Measurements from ENCODE around the gene FBXO3.
"Not testable (repeated sequence)": the region's sequence is repeated elsewhere in the genome, so short reads cannot be mapped to it uniquely, and the experiment has no call there.

Gene FBXO3

GRCh38 chr11:33731723-33732531 lies 42.4 kb downstream of the FBXO3 start:
- H3K79me2 ChIP-seq (ENCODE audit: insufficient read depth, low read depth) = peaks cover 83% of the 10 kb centered on the region
- H4K20me1 ChIP-seq (ENCODE audit: insufficient read depth) = peaks cover 4% of the 10 kb centered on the region
- H3K4me2 ChIP-seq = peak overlapping the region; percentile 94
- TF ChIP-seq, protein P1, sequence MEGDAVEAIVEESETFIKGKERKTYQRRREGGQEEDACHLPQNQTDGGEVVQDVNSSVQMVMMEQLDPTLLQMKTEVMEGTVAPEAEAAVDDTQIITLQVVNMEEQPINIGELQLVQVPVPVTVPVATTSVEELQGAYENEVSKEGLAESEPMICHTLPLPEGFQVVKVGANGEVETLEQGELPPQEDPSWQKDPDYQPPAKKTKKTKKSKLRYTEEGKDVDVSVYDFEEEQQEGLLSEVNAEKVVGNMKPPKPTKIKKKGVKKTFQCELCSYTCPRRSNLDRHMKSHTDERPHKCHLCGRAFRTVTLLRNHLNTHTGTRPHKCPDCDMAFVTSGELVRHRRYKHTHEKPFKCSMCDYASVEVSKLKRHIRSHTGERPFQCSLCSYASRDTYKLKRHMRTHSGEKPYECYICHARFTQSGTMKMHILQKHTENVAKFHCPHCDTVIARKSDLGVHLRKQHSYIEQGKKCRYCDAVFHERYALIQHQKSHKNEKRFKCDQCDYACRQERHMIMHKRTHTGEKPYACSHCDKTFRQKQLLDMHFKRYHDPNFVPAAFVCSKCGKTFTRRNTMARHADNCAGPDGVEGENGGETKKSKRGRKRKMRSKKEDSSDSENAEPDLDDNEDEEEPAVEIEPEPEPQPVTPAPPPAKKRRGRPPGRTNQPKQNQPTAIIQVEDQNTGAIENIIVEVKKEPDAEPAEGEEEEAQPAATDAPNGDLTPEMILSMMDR (conservative IDR thresholded peaks at IDR 0.05; ENCODE audit: low read depth, low read length) = no peak
- no peak overlapping the region for H3K9ac ChIP-seq
- H3K27ac ChIP-seq = no peak overlapping the region; the same call in 1 of the 2 replicates
- no peak overlapping the region for H3K4me3 ChIP-seq (IDR thresholded peaks at IDR 0.05; ENCODE audit: insufficient read depth, low read depth, low read length)
- no peaks in the 10 kb centered on the region for H3K27me3 ChIP-seq (ENCODE audit: insufficient read depth, low read depth)
- no peak overlapping the region for H2AFZ ChIP-seq (ENCODE audit: low read depth)
- H3K36me3 ChIP-seq (ENCODE audit: insufficient read depth) = no peaks in the 10 kb centered on the region
- peaks cover 64% of the 10 kb centered on the region for H3K4me1 ChIP-seq (ENCODE audit: low read depth, poor library complexity, severe bottlenecking)

DNA sequence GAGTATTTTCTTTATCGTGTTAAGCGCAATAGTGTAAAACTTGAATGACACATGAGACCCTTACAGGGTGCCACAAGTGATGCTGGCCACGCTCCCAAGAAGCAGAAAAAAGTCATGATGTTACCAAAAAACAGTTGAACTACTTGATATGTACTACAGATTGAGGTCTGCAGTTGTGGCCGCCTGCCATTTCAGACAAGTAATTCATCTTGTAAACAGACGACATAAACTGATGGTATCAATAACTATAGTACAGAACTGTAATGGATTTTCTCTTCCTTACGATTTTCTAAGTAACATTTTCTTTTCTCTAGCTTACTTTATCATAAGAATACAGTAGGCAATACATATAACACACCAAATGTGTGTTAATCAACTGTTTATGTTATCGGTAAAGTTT lies 43.6 kb downstream of the FBXO3 start:
- Histone ChIP-seq H3K4me1 (ENCODE audit: low read depth, poor library complexity, severe bottlenecking) (peaks cover 64% of the 10 kb centered on the region), H3K27ac (no peak overlapping the region), H3K27me3 (ENCODE audit: insufficient read depth, low read depth) (no peaks in the 10 kb centered on the region), H3K4me2 (no peak overlapping the region; the same call in 1 of the 2 replicates), H3K79me2 (ENCODE audit: insufficient read depth, low read depth) (peaks cover 95% of the 10 kb centered on the region), H3K4me3 (IDR thresholded peaks at IDR 0.05; ENCODE audit: insufficient read depth, low read depth, low read length) (no peak overlapping the region), H3K9ac (no peak overlapping the region), H3K36me3 (ENCODE audit: insufficient read depth) (no peaks in the 10 kb centered on the region), H2AFZ (ENCODE audit: low read depth) (no peak overlapping the region), H4K20me1 (ENCODE audit: insufficient read depth) (peaks cover 8% of the 10 kb centered on the region)
- TF ChIP-seq, protein P1 (conservative IDR thresholded peaks at IDR 0.05; ENCODE audit: low read depth, low read length) = no peak

DNA sequence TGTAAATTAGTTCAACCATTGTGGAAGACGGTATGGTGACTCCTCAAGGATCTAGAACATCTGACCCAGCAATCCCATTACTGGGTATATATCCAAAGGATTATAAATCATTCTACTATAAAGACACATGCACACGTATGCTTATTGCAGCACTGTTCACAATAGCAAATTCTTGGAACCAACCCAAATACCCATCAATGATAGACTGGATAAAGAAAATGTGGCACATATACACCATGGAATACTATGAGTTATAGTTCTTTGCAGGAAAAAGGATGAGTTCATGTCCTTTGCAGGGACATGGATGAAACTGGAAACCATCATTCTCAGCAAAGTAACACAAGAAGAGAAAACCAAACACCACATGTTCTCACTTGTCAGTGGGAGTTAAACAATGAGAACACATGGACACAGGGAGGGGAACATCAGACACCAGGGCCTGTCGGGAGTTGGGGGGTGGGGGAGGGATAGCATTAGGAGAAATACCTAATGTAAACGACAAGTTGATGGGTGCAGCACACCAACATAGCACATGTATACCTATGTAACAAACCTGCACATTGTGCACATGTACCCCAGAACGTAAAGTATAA lies 45.2 kb downstream of the FBXO3 start:
- H3K79me2 ChIP-seq (ENCODE audit: insufficient read depth, low read depth) = peaks cover 100% of the 10 kb centered on the region

DNA sequence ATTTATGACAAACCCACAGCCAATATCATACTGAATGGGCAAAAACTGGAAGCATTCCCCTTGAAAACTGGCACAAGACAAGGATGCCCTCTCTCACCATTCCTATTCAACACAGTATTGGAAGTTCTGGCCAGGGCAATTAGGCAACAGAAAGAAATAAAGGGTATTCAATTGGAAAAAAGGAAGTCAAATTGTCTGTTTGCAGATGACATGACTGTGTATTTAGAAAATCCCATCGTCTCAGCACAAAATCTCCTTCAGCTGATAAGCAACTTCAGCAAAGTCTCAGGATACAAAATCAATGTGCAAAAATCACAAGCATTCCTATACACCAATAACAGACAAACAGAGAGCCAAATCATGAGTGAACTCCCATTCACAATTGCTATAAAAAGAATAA lies 46.8 kb downstream of the FBXO3 start:
- H3K4me3 ChIP-seq (IDR thresholded peaks at IDR 0.05; ENCODE audit: insufficient read depth, low read depth, low read length); H2AFZ ChIP-seq (ENCODE audit: low read depth); H3K36me3 ChIP-seq (ENCODE audit: insufficient read depth); H3K9ac ChIP-seq; H3K27me3 ChIP-seq (ENCODE audit: insufficient read depth, low read depth); H3K4me2 ChIP-seq; H3K27ac ChIP-seq: not testable (repeated sequence)
- Histone ChIP-seq H3K79me2 (ENCODE audit: insufficient read depth, low read depth) (peaks cover 100% of the 10 kb centered on the region), H3K4me1 (ENCODE audit: low read depth, poor library complexity, severe bottlenecking) (peaks cover 81% of the 10 kb centered on the region), H4K20me1 (ENCODE audit: insufficient read depth) (peaks cover 36% of the 10 kb centered on the region)

More for the DNA sequence above, 45.2 kb downstream of the FBXO3 start:
- Histone ChIP-seq H3K4me1 (ENCODE audit: low read depth, poor library complexity, severe bottlenecking) (peaks cover 80% of the 10 kb centered on the region), H4K20me1 (ENCODE audit: insufficient read depth) (peaks cover 21% of the 10 kb centered on the region), H3K4me2 (peak overlapping the region; percentile 14; the same call in 1 of the 2 replicates)
- not testable (repeated sequence) for H3K27me3 ChIP-seq (ENCODE audit: insufficient read depth, low read depth); H3K4me3 ChIP-seq (IDR thresholded peaks at IDR 0.05; ENCODE audit: insufficient read depth, low read depth, low read length); H3K36me3 ChIP-seq (ENCODE audit: insufficient read depth); H3K27ac ChIP-seq; H3K9ac ChIP-seq; H2AFZ ChIP-seq (ENCODE audit: low read depth)

GRCh38 chr11:33725496-33725895 lies 48.8 kb downstream of the FBXO3 start:
- Histone ChIP-seq H3K36me3 (ENCODE audit: insufficient read depth) (no peaks in the 10 kb centered on the region; the same call in 1 of the 2 replicates), H3K79me2 (ENCODE audit: insufficient read depth, low read depth) (peaks cover 95% of the 10 kb centered on the region), H4K20me1 (ENCODE audit: insufficient read depth) (peaks cover 33% of the 10 kb centered on the region), H3K27me3 (ENCODE audit: insufficient read depth, low read depth) (no peaks in the 10 kb centered on the region), H2AFZ (ENCODE audit: low read depth) (no peak overlapping the region), H3K4me1 (ENCODE audit: low read depth, poor library complexity, severe bottlenecking) (peaks cover 81% of the 10 kb centered on the region), H3K27ac (no peak overlapping the region), H3K4me2 (no peak overlapping the region), H3K9ac (no peak overlapping the region), H3K4me3 (IDR thresholded peaks at IDR 0.05; ENCODE audit: insufficient read depth, low read depth, low read length) (no peak overlapping the region)
- TF ChIP-seq, protein P1 (conservative IDR thresholded peaks at IDR 0.05; ENCODE audit: low read depth, low read length) = no peak
